A673 (cell line): ENCODE measurements around the gene ADGRG2. TPM values are rescaled to one million over a fixed set of nuclear protein-coding genes. Genes with fewer than 3 reads are reported as not detected.

Source experiments
- BruUV-seq: library from RNA; stranded (reverse); fragments of 400-500 nt; replicated peaks from 2 replicates; lab custom pipeline; 2021; lab: Mats Ljungman, UMichigan
- CTCF ChIA-PET: fragments of 300-600 bp; sonication (Branson Sonifier 250); formaldehyde crosslinking; loops from one replicate; lab custom pipeline; 2022; ENCODE audit warnings: antibody characterized with exemption; lab: Charles Lee
- POLR2A ChIA-PET: fragments of 300-600 bp; sonication (Branson Sonifier 250); formaldehyde crosslinking; loops from one replicate; lab custom pipeline; 2022; ENCODE audit warnings: antibody characterized with exemption; ENCODE audit not compliant: low non-redundant PET; lab: Charles Lee
- DNase-seq: peaks from one replicate; pipeline ENCODE4 v3.0.0-alpha.2; 2015; ENCODE audit warnings: low spot score
- H3K27ac ChIP-seq: fragments of 200-600 bp; sonication (generic); 2 replicates; pipeline ENCODE4 v1.5.1; 2016; ENCODE audit warnings: mixed run types, low read depth, mild to moderate bottlenecking, mixed read lengths, antibody characterized with exemption, low read length; ENCODE audit not compliant: poor library complexity, severe bottlenecking
- H3K27me3 ChIP-seq: fragments of 200-600 bp; sonication (generic); replicated peaks from 2 replicates; pipeline ENCODE4 v1.6.1; 2017; ENCODE audit warnings: mixed run types, low read depth, mild to moderate bottlenecking, mixed read lengths, antibody characterized with exemption, low read length; ENCODE audit not compliant: insufficient read depth, poor library complexity
- H3K36me3 ChIP-seq: fragments of 200-600 bp; sonication (generic); 2 replicates; pipeline ENCODE4 v1.6.1; 2016; ENCODE audit warnings: mixed run types, mild to moderate bottlenecking, mixed read lengths, antibody characterized with exemption, low read length; ENCODE audit not compliant: insufficient read depth, poor library complexity, severe bottlenecking
- H3K4me1 ChIP-seq: fragments of 200-600 bp; sonication (generic); 2 replicates; pipeline ENCODE4 v1.6.1; 2017; ENCODE audit warnings: mixed run types, mild to moderate bottlenecking, mixed read lengths, antibody characterized with exemption, low read length; ENCODE audit not compliant: insufficient read depth, poor library complexity, severe bottlenecking
- H3K4me3 ChIP-seq: fragments of 200-600 bp; sonication (generic); 2 replicates; pipeline ENCODE4 v1.5.1; 2016; ENCODE audit warnings: low read depth, mixed run types, mild to moderate bottlenecking, mixed read lengths, low read length; ENCODE audit not compliant: poor library complexity, severe bottlenecking
- H3K9me3 ChIP-seq: fragments of 200-600 bp; sonication (generic); 2 replicates; pipeline ENCODE4 v1.6.1; 2016; ENCODE audit warnings: mixed run types, low read depth, mild to moderate bottlenecking, mixed read lengths, antibody characterized with exemption, low read length; ENCODE audit not compliant: poor library complexity, severe bottlenecking
- CTCF ChIP-seq: fragments of 300-800, 200-600 bp; sonication (generic); conservative IDR thresholded peaks from 2 replicates; pipeline ENCODE4 v1.5.1; 2017; ENCODE audit warnings: low read depth, mild to moderate bottlenecking, antibody characterized with exemption, low read length, moderate library complexity, mixed read lengths
- EZH2 ChIP-seq: fragments of 200-600 bp; sonication (generic); IDR thresholded peaks from 2 replicates; pipeline ENCODE4 v1.6.1; 2017; ENCODE audit warnings: borderline replicate concordance, low read depth, mild to moderate bottlenecking, mixed read lengths, antibody characterized with exemption, low read length; ENCODE audit not compliant: poor library complexity, severe bottlenecking
- intact Hi-C: fragments of 100-400 bp; cut with micrococcal nuclease; formaldehyde crosslinking; loops from one replicate; pipeline ENCODE4 v1.10.0; 2022; ENCODE audit not compliant: unreplicated experiment
- total RNA-seq: library from RNA; stranded (reverse); gene quantifications from 2 replicates; pipeline ENCODE4 v1.2.3, GENCODE V29; 2021

Gene ADGRG2
- total RNA-seq, 1 experiment from 2014 or later = 61.3 TPM

DNA sequence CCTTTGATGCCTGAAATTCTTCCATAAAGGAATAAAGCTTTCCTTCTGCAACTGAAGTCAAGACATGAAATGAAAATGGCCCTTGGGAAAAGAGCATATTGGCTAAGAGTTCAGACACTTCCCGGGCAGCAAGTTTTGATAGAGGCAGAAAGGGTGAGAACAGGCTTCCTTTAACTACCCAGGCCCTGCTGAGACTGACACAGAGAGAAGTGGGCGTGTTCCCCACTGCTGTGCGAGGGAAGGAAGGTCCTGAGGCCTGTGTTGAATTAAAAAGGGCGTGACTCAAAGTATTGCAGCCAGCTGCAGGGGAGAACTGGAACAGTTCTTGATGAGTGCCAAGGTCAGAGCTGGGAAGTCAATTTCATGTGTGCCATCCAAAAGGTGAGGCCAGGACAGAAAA is 33.9 kb upstream of the ADGRG2 start:
- no peak for TF ChIP-seq EZH2
- no peak for TF ChIP-seq CTCF
- Histone ChIP-seq H3K9me3 (no peaks in the 10 kb centered on the region), H3K4me1 (peaks cover 9% of the 10 kb centered on the region), H3K4me3 (no peak overlapping the region), H3K27ac (no peak overlapping the region), H3K27me3 (no peaks in the 10 kb centered on the region), H3K36me3 (no peaks in the 10 kb centered on the region)
- ChIA-PET CTCF (no interaction called here), POLR2A (no interaction called here)
- peak; percentile 92 for DNase-seq
- no TSS peak for BruUV-seq
- intact Hi-C loops = no loop called here

DNA sequence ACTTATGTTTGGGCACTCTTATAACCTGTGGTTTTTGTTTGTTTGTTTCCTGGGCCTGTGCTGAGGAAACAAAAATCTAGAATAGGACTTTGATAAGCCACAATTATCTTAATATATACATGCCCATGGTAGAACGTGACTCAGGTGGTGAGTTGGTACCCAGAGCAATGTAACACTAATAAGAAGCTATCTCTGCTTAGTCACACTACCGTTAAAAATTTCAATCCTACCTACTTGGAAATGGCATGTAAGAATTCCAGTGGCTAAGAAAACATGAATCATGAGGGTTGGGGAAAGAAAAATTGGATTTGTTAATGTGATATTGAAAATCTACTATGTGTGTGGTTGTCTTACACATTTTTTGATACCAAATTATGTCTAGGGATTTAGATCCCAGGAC is 30.5 kb upstream of the ADGRG2 start:
- TF ChIP-seq EZH2 = no peak
- no peak for TF ChIP-seq CTCF
- Histone ChIP-seq H3K27me3 (no peaks in the 10 kb centered on the region), H3K4me1 (peaks cover 9% of the 10 kb centered on the region), H3K4me3 (no peak overlapping the region), H3K9me3 (peaks cover 2% of the 10 kb centered on the region), H3K36me3 (no peaks in the 10 kb centered on the region), H3K27ac (no peak overlapping the region)
- CTCF ChIA-PET = no interaction called here
- no TSS peak for BruUV-seq
- DNase-seq = no peak
- intact Hi-C loops = no loop called here
- POLR2A ChIA-PET = no interaction called here

- ChIA-PET CTCF (no interaction called here), POLR2A (no interaction called here)
- intact Hi-C loops = no loop called here
- no TSS peak for BruUV-seq
- TF ChIP-seq CTCF = no peak
- Histone ChIP-seq H3K27me3 (no peaks in the 10 kb centered on the region), H3K27ac (no peak overlapping the region), H3K4me1 (peaks cover 12% of the 10 kb centered on the region), H3K4me3 (no peak overlapping the region), H3K36me3 (no peaks in the 10 kb centered on the region), H3K9me3 (no peaks in the 10 kb centered on the region)
- peak; percentile 52 for DNase-seq
These were observed 14.8 kb upstream of the ADGRG2 start for GRCh38 chrX:19137067-19137466.
